ENCODE results near the gene ESRRG. TPM values are rescaled to one million over a fixed set of nuclear protein-coding genes. Genes with fewer than 3 reads are reported as not detected.

ESRRG gene
- total and polyA plus RNA-seq, 2 experiments from 2014 or later, result 1.2 to 1.7 TPM

DNA sequence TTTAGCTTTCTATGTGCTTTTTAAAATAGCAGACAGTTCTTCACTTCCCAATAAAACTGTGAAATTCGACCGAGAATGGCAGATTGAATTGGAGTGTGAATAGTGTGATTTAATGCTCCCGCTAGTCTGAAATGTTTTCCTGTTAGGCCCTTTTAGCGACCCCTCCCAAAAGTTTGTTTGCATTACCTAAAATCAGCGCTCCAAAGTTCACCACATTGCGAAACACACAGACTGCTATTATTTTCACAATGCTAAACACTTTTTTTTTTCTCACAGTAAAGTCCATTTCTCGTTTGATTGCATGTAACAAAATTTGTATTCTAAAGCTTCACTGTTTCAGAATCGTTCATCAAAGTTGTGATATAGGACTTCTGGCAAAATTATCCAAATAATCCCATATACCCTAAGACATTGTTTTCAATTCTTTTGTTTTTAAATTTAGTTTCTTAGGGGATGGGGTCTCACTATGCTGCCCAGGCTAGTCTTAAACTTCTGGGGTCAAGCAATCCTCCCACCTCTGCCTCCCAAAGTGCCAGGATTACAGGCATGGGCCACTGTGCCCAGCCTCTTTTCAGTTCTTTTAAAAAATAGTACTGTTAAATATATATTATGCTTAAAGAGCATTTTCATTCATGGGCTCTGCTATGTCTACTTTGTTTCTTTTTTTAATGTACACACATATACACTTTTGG lies 223.5 kb downstream of the ESRRG start:
- no peak for TF ChIP-seq EZH2phosphoT487 (IDR thresholded peaks at IDR 0.05; ENCODE audit: unreplicated experiment)
- TF ChIP-seq, protein P1, sequence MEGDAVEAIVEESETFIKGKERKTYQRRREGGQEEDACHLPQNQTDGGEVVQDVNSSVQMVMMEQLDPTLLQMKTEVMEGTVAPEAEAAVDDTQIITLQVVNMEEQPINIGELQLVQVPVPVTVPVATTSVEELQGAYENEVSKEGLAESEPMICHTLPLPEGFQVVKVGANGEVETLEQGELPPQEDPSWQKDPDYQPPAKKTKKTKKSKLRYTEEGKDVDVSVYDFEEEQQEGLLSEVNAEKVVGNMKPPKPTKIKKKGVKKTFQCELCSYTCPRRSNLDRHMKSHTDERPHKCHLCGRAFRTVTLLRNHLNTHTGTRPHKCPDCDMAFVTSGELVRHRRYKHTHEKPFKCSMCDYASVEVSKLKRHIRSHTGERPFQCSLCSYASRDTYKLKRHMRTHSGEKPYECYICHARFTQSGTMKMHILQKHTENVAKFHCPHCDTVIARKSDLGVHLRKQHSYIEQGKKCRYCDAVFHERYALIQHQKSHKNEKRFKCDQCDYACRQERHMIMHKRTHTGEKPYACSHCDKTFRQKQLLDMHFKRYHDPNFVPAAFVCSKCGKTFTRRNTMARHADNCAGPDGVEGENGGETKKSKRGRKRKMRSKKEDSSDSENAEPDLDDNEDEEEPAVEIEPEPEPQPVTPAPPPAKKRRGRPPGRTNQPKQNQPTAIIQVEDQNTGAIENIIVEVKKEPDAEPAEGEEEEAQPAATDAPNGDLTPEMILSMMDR (conservative IDR thresholded peaks at IDR 0.05; ENCODE audit: low read depth in 2 of 2), result no peak
- TF ChIP-seq ZNF331 (CRISPR knock-in tag; IDR thresholded peaks at IDR 0.05; ENCODE audit: low read depth), result no peak
- TF ChIP-seq, protein P2, sequence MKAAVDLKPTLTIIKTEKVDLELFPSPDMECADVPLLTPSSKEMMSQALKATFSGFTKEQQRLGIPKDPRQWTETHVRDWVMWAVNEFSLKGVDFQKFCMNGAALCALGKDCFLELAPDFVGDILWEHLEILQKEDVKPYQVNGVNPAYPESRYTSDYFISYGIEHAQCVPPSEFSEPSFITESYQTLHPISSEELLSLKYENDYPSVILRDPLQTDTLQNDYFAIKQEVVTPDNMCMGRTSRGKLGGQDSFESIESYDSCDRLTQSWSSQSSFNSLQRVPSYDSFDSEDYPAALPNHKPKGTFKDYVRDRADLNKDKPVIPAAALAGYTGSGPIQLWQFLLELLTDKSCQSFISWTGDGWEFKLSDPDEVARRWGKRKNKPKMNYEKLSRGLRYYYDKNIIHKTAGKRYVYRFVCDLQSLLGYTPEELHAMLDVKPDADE (IDR thresholded peaks at IDR 0.05), result no peak
- TF ChIP-seq, protein P3, sequence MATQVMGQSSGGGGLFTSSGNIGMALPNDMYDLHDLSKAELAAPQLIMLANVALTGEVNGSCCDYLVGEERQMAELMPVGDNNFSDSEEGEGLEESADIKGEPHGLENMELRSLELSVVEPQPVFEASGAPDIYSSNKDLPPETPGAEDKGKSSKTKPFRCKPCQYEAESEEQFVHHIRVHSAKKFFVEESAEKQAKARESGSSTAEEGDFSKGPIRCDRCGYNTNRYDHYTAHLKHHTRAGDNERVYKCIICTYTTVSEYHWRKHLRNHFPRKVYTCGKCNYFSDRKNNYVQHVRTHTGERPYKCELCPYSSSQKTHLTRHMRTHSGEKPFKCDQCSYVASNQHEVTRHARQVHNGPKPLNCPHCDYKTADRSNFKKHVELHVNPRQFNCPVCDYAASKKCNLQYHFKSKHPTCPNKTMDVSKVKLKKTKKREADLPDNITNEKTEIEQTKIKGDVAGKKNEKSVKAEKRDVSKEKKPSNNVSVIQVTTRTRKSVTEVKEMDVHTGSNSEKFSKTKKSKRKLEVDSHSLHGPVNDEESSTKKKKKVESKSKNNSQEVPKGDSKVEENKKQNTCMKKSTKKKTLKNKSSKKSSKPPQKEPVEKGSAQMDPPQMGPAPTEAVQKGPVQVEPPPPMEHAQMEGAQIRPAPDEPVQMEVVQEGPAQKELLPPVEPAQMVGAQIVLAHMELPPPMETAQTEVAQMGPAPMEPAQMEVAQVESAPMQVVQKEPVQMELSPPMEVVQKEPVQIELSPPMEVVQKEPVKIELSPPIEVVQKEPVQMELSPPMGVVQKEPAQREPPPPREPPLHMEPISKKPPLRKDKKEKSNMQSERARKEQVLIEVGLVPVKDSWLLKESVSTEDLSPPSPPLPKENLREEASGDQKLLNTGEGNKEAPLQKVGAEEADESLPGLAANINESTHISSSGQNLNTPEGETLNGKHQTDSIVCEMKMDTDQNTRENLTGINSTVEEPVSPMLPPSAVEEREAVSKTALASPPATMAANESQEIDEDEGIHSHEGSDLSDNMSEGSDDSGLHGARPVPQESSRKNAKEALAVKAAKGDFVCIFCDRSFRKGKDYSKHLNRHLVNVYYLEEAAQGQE (IDR thresholded peaks at IDR 0.05; ENCODE audit: unreplicated experiment), result no peak
- TF ChIP-seq, protein P4, sequence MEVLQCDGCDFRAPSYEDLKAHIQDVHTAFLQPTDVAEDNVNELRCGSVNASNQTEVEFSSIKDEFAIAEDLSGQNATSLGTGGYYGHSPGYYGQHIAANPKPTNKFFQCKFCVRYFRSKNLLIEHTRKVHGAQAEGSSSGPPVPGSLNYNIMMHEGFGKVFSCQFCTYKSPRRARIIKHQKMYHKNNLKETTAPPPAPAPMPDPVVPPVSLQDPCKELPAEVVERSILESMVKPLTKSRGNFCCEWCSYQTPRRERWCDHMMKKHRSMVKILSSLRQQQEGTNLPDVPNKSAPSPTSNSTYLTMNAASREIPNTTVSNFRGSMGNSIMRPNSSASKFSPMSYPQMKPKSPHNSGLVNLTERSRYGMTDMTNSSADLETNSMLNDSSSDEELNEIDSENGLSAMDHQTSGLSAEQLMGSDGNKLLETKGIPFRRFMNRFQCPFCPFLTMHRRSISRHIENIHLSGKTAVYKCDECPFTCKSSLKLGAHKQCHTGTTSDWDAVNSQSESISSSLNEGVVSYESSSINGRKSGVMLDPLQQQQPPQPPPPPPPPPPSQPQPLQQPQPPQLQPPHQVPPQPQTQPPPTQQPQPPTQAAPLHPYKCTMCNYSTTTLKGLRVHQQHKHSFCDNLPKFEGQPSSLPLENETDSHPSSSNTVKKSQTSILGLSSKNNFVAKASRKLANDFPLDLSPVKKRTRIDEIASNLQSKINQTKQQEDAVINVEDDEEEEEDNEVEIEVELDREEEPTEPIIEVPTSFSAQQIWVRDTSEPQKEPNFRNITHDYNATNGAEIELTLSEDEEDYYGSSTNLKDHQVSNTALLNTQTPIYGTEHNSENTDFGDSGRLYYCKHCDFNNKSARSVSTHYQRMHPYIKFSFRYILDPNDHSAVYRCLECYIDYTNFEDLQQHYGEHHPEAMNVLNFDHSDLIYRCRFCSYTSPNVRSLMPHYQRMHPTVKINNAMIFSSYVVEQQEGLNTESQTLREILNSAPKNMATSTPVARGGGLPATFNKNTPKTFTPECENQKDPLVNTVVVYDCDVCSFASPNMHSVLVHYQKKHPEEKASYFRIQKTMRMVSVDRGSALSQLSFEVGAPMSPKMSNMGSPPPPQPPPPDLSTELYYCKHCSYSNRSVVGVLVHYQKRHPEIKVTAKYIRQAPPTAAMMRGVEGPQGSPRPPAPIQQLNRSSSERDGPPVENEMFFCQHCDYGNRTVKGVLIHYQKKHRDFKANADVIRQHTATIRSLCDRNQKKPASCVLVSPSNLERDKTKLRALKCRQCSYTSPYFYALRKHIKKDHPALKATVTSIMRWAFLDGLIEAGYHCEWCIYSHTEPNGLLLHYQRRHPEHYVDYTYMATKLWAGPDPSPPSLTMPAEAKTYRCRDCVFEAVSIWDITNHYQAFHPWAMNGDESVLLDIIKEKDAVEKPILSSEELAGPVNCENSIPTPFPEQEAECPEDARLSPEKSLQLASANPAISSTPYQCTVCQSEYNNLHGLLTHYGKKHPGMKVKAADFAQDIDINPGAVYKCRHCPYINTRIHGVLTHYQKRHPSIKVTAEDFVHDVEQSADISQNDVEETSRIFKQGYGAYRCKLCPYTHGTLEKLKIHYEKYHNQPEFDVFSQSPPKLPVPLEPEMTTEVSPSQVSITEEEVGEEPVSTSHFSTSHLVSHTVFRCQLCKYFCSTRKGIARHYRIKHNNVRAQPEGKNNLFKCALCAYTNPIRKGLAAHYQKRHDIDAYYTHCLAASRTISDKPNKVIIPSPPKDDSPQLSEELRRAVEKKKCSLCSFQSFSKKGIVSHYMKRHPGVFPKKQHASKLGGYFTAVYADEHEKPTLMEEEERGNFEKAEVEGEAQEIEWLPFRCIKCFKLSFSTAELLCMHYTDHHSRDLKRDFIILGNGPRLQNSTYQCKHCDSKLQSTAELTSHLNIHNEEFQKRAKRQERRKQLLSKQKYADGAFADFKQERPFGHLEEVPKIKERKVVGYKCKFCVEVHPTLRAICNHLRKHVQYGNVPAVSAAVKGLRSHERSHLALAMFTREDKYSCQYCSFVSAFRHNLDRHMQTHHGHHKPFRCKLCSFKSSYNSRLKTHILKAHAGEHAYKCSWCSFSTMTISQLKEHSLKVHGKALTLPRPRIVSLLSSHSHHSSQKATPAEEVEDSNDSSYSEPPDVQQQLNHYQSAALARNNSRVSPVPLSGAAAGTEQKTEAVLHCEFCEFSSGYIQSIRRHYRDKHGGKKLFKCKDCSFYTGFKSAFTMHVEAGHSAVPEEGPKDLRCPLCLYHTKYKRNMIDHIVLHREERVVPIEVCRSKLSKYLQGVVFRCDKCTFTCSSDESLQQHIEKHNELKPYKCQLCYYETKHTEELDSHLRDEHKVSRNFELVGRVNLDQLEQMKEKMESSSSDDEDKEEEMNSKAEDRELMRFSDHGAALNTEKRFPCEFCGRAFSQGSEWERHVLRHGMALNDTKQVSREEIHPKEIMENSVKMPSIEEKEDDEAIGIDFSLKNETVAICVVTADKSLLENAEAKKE (CRISPR knock-in tag; IDR thresholded peaks at IDR 0.05), result no peak
- Histone ChIP-seq H3K36me3 (ENCODE audit: insufficient read depth) (no peaks in the 10 kb centered on the region), H3K27ac (ENCODE audit: low read depth) (no peak overlapping the region), H4K20me1 (replicated peaks; ENCODE audit: insufficient read depth) (no peaks in the 10 kb centered on the region), H3K4me1 (ENCODE audit: insufficient read depth) (peaks cover 17% of the 10 kb centered on the region), H3K4me3 (no peak overlapping the region), H3K79me2 (replicated peaks; ENCODE audit: insufficient read depth) (no peaks in the 10 kb centered on the region), H3F3A (replicated peaks; ENCODE audit: low read depth) (no peaks in the 10 kb centered on the region), H3K27me3 (ENCODE audit: insufficient read depth) (no peaks in the 10 kb centered on the region), H2AFZ (no peak overlapping the region), H3K9me2 (ENCODE audit: insufficient read depth) (no peaks in the 10 kb centered on the region), H3K4me2 (no peak overlapping the region)
- no peaks in the 10 kb centered on the region for H3K27me3 Mint-ChIP-seq (ENCODE audit: insufficient read depth, low read depth, poor library complexity)
- no peak overlapping the region for H3K27ac Mint-ChIP-seq
- no peaks in the 10 kb centered on the region for H3K36me3 Mint-ChIP-seq (ENCODE audit: low read depth)
- H3K4me3 Mint-ChIP-seq, result no peak overlapping the region
- H3K4me1 Mint-ChIP-seq, result peaks cover 18% of the 10 kb centered on the region
- ATAC-seq (no peak), DNase-seq (ENCODE audit: low spot score) (no peak)
- H3K9me3 Mint-ChIP-seq, result no peaks in the 10 kb centered on the region

All from GM23338 (cell line).